PFSK-1 (cell line): ENCODE data around the gene HAO2.

ENCODE experiments used
- POLR2AphosphoS5 ChIP-seq: IDR thresholded peaks from 2 replicates; pipeline ENCODE4 v1.6.1; 2012; ENCODE audit warnings: low read depth, mild to moderate bottlenecking, control low read depth, low read length, moderate library complexity
- TF ChIP-seq, protein P1 (sequence below), 2 experiments: IDR thresholded peaks; 2 replicates each; pipeline versions ENCODE4 v1.6.1 to v1.8.0; 2011 to 2012; ENCODE audit warnings: low read depth in 2 of 2, low read length in 2 of 2, control low read depth in 1 of 2, inconsistent platforms in 1 of 2, mild to moderate bottlenecking in 1 of 2, moderate library complexity in 1 of 2; ENCODE audit not compliant: insufficient read depth in 1 of 2

DNA sequence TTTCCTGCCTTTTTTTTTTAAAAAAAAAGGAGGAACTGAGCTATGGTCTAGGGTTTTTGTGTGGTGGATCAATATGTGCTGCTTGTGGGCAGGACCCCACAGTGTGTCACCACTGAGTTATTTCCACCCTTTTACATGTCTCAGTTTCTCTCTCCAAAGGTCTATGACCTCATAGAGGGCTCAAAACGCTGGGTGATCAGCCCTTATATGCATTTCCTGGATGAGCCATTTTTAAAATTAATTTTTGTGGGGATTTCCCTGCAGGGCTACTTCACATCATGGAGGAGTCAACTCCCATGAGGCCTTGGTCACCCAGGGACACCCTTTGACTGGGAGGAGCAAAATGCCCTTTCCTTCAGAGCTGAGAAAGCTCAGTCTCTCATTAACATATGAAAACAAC, 20.7 kb upstream of the HAO2 start:
- TF ChIP-seq, protein P1, sequence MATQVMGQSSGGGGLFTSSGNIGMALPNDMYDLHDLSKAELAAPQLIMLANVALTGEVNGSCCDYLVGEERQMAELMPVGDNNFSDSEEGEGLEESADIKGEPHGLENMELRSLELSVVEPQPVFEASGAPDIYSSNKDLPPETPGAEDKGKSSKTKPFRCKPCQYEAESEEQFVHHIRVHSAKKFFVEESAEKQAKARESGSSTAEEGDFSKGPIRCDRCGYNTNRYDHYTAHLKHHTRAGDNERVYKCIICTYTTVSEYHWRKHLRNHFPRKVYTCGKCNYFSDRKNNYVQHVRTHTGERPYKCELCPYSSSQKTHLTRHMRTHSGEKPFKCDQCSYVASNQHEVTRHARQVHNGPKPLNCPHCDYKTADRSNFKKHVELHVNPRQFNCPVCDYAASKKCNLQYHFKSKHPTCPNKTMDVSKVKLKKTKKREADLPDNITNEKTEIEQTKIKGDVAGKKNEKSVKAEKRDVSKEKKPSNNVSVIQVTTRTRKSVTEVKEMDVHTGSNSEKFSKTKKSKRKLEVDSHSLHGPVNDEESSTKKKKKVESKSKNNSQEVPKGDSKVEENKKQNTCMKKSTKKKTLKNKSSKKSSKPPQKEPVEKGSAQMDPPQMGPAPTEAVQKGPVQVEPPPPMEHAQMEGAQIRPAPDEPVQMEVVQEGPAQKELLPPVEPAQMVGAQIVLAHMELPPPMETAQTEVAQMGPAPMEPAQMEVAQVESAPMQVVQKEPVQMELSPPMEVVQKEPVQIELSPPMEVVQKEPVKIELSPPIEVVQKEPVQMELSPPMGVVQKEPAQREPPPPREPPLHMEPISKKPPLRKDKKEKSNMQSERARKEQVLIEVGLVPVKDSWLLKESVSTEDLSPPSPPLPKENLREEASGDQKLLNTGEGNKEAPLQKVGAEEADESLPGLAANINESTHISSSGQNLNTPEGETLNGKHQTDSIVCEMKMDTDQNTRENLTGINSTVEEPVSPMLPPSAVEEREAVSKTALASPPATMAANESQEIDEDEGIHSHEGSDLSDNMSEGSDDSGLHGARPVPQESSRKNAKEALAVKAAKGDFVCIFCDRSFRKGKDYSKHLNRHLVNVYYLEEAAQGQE (IDR thresholded peaks at IDR 0.05; ENCODE audit: insufficient read depth in 1 of 2, low read depth in 2 of 2, low read length in 2 of 2) = no peak
- TF ChIP-seq POLR2AphosphoS5 = no peak
